ENCODE measurements around the gene BZW2.

- TF ChIP-seq, protein P1, sequence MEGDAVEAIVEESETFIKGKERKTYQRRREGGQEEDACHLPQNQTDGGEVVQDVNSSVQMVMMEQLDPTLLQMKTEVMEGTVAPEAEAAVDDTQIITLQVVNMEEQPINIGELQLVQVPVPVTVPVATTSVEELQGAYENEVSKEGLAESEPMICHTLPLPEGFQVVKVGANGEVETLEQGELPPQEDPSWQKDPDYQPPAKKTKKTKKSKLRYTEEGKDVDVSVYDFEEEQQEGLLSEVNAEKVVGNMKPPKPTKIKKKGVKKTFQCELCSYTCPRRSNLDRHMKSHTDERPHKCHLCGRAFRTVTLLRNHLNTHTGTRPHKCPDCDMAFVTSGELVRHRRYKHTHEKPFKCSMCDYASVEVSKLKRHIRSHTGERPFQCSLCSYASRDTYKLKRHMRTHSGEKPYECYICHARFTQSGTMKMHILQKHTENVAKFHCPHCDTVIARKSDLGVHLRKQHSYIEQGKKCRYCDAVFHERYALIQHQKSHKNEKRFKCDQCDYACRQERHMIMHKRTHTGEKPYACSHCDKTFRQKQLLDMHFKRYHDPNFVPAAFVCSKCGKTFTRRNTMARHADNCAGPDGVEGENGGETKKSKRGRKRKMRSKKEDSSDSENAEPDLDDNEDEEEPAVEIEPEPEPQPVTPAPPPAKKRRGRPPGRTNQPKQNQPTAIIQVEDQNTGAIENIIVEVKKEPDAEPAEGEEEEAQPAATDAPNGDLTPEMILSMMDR (IDR thresholded peaks at IDR 0.05), result no peak
- TF ChIP-seq POLR2A (IDR thresholded peaks at IDR 0.05), result no peak
Measured at GRCh38 chr7:16656141-16656540, 10.2 kb downstream of the BZW2 start.

Measured in right lobe of liver (tissue), 4 donors.